Hepatocyte (in vitro differentiated cells): ENCODE data around the gene USP17L10.
"Not testable (repeated sequence)": the region's sequence is repeated elsewhere in the genome, so short reads cannot be mapped to it uniquely, and the experiment has no call there.

Experiments
- EZH2phosphoT487 ChIP-seq: fragments of 200-600 bp; sonication (generic); IDR thresholded peaks from one replicate; pipeline ENCODE4 v1.6.1; 2018; ENCODE audit warnings: antibody characterized with exemption, mild to moderate bottlenecking, low read depth, moderate library complexity; ENCODE audit not compliant: unreplicated experiment, severe bottlenecking
- TF ChIP-seq, protein P1 (sequence below): fragments of 200-600 bp; sonication (generic); IDR thresholded peaks from 2 replicates; pipeline ENCODE4 v1.5.1; 2016; ENCODE audit warnings: antibody characterized with exemption, mild to moderate bottlenecking; ENCODE audit not compliant: poor library complexity

DNA sequence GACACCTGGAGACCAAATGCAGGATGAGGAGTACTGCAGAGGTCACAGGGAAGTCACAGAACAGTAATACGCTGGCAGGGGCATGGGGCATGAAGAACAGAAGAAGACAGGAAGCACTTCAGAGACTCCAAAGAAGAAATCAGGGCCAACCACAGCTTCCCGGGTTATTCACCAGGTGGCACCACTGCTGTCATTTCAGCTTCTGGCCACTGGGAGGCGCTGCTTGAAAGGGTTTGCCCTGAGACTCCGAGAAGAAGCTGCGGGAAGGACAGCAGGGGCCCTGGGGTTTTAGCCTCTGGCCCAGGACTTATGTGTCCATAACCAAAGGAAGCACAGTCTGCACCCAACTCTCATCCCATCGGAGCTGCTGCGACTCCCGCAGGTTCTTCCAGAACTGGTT, 44.5 kb upstream of the USP17L10 start:
- TF ChIP-seq, protein P1, sequence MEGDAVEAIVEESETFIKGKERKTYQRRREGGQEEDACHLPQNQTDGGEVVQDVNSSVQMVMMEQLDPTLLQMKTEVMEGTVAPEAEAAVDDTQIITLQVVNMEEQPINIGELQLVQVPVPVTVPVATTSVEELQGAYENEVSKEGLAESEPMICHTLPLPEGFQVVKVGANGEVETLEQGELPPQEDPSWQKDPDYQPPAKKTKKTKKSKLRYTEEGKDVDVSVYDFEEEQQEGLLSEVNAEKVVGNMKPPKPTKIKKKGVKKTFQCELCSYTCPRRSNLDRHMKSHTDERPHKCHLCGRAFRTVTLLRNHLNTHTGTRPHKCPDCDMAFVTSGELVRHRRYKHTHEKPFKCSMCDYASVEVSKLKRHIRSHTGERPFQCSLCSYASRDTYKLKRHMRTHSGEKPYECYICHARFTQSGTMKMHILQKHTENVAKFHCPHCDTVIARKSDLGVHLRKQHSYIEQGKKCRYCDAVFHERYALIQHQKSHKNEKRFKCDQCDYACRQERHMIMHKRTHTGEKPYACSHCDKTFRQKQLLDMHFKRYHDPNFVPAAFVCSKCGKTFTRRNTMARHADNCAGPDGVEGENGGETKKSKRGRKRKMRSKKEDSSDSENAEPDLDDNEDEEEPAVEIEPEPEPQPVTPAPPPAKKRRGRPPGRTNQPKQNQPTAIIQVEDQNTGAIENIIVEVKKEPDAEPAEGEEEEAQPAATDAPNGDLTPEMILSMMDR: not testable (repeated sequence)
- TF ChIP-seq EZH2phosphoT487: not testable (repeated sequence)
